ENCODE measurements around the gene ATP7A.
"Not testable (repeated sequence)": the region's sequence is repeated elsewhere in the genome, so short reads cannot be mapped to it uniquely, and the experiment has no call there.

ATP7A gene

GRCh38 chrX:78037881-78038280 lies 127.4 kb downstream of the ATP7A start:
- DNase-seq (ENCODE audit: low spot score), result no peak

- DNase-seq (ENCODE audit: low spot score), result no peak
Measured at GRCh38 chrX:78042601-78043000, 132.1 kb downstream of the ATP7A start.

GRCh38 chrX:78046362-78046761 lies 135.9 kb downstream of the ATP7A start:
- no peak for DNase-seq (ENCODE audit: low spot score)

- DNase-seq (ENCODE audit: low spot score), result no peak
Measured at GRCh38 chrX:78048052-78048451, 137.6 kb downstream of the ATP7A start.

GRCh38 chrX:78063687-78064086 lies 153.2 kb downstream of the ATP7A start:
- no peak for DNase-seq (ENCODE audit: low spot score)

GRCh38 chrX:78064152-78064551 lies 153.7 kb downstream of the ATP7A start:
- DNase-seq (ENCODE audit: low spot score), result no peak

GRCh38 chrX:78064698-78065601 lies 154.5 kb downstream of the ATP7A start:
- not testable (repeated sequence) for DNase-seq (ENCODE audit: low spot score)

GRCh38 chrX:78066110-78066509 lies 155.6 kb downstream of the ATP7A start:
- DNase-seq (ENCODE audit: low spot score), result no peak

- no peak for DNase-seq (ENCODE audit: low spot score)
Measured at GRCh38 chrX:78071331-78071730, 160.8 kb downstream of the ATP7A start.

- DNase-seq (ENCODE audit: low spot score), result peak; percentile 2
Measured at GRCh38 chrX:78073147-78074077, 162.9 kb downstream of the ATP7A start.

- DNase-seq (ENCODE audit: low spot score), result no peak
Measured at GRCh38 chrX:78074088-78074487, 163.6 kb downstream of the ATP7A start.

- DNase-seq (ENCODE audit: low spot score), result no peak
Measured at GRCh38 chrX:78075787-78076389, 165.4 kb downstream of the ATP7A start.

- DNase-seq (ENCODE audit: low spot score), result not testable (repeated sequence)
Measured at GRCh38 chrX:78081413-78081812, 170.9 kb downstream of the ATP7A start.

GRCh38 chrX:78092296-78092695 lies 181.8 kb downstream of the ATP7A start:
- peak; percentile 13 for DNase-seq (ENCODE audit: low spot score)

- DNase-seq (ENCODE audit: low spot score), result no peak
Measured at GRCh38 chrX:78098108-78098507, 187.6 kb downstream of the ATP7A start.

Data from NAMALWA (cell line).